GM12891 (cell line): Measurements from ENCODE around the gene CYB561D1.

Experiments used
- POLR2A ChIP-seq: IDR thresholded peaks from 2 replicates; pipeline ENCODE4 v1.6.1; 2011; ENCODE audit warnings: low read depth, low read length, control low read depth
- POLR2AphosphoS5 ChIP-seq: IDR thresholded peaks from 2 replicates; pipeline ENCODE4 v1.6.1; 2011; ENCODE audit warnings: low read depth, low read length, control low read depth
- SPI1 ChIP-seq: IDR thresholded peaks from 2 replicates; pipeline ENCODE4 v1.6.1; 2011; ENCODE audit warnings: low read depth, low read length, control low read depth
- TAF1 ChIP-seq: IDR thresholded peaks from 2 replicates; pipeline ENCODE4 v1.6.1; 2011; ENCODE audit warnings: low read depth, low read length, control low read depth

DNA sequence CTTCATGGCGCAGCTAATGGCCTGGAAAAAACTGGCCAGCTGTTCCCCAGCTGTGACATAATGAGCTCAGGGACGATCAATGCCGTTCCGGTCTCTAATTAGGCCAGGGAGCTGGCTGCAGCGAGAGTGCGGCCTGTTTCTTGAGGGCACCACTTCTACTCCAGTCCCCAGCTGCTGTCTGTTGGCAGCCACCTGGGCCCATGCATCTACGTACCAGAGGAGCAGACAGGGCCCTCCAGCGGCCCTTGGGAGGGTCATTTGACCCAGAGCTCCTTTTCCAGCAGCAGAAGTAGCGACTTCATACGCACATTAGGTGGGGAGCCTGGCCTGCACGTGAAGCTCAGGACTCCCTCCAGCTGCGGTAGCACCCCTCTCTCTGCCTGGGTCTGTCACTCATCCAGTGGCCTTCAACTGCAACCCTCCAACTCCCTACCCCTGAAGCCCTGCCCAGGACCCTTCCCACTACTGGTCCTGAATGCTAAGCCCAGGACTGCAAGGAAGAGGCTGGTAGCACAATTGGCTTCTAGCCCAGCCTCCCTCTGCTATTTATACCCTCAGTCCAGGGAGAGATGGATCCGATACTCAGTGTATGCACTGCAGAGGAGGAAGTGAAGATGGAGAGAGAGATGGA lies 36.7 kb downstream of the CYB561D1 start:
- no peak for TF ChIP-seq POLR2A
- no peak for TF ChIP-seq SPI1
- TF ChIP-seq POLR2AphosphoS5 = no peak
- TF ChIP-seq TAF1 = no peak
